Activated CD8-positive, alpha-beta memory T cell treated with anti-CD3 and anti-CD28 coated beads, Interleukin-2, amount 50 U/mL, for 1 hour (primary cell): Measurements from ENCODE around the gene TAF12.
"Not testable (repeated sequence)": the region's sequence is repeated elsewhere in the genome, so short reads cannot be mapped to it uniquely, and the experiment has no call there.

ENCODE experiments used
- DNase-seq: peaks from one replicate; pipeline ENCODE4 v3.0.0-alpha.2; 2020; ENCODE audit errors: extremely low read depth

TAF12 gene

GRCh38 chr1:28581531-28582247 lies 61.2 kb downstream of the TAF12 start:
- peak; percentile 83 for DNase-seq

GRCh38 chr1:28580722-28581530 lies 61.9 kb downstream of the TAF12 start:
- peak; percentile 36 for DNase-seq

GRCh38 chr1:28579401-28579800 lies 63.5 kb downstream of the TAF12 start:
- no peak for DNase-seq

- DNase-seq: no peak
Measured at GRCh38 chr1:28578696-28579218, 64.1 kb downstream of the TAF12 start.

- no peak for DNase-seq
Measured at GRCh38 chr1:28577738-28578536, 64.9 kb downstream of the TAF12 start.

GRCh38 chr1:28577052-28577678 lies 65.7 kb downstream of the TAF12 start:
- no peak for DNase-seq

- DNase-seq: no peak
Measured at GRCh38 chr1:28573564-28573963, 69.3 kb downstream of the TAF12 start.

GRCh38 chr1:28572891-28573290 lies 70.0 kb downstream of the TAF12 start:
- not testable (repeated sequence) for DNase-seq

GRCh38 chr1:28571911-28572310 lies 71.0 kb downstream of the TAF12 start:
- no peak for DNase-seq

GRCh38 chr1:28566931-28567330 lies 75.9 kb downstream of the TAF12 start:
- no peak for DNase-seq

- DNase-seq: no peak
Measured at GRCh38 chr1:28565726-28566125, 77.1 kb downstream of the TAF12 start.

- no peak for DNase-seq
Measured at GRCh38 chr1:28565040-28565439, 77.8 kb downstream of the TAF12 start.

- no peak for DNase-seq
Measured at GRCh38 chr1:28564310-28564709, 78.6 kb downstream of the TAF12 start.

- DNase-seq: no peak
Measured at GRCh38 chr1:28560886-28561285, 82.0 kb downstream of the TAF12 start.
